ENCODE data around the gene DYNC1I1. TPM values are rescaled to one million over a fixed set of nuclear protein-coding genes. Genes with fewer than 3 reads are reported as not detected.

The DYNC1I1 gene
- total RNA-seq, 1 experiment from 2014 or later: 3.6 TPM

DNA sequence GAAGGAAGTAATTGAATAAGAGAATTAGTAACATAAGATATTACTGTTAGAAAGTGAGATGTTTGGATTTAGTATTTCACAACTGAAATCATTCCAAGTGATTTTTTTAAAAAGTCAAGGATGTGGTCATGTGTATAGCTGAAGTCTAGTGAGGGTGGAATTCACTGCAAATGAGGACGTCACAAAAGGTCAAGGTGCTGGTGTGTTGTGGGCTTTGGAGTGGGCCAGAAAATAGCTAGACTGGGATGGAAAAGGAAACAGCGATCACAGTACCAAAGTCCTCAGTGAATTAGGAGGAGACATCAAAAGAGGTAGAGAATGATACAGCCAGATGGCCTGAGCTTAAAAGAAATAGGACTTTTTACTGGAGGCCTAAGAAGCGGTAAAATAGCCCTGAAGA lies 272.8 kb downstream of the DYNC1I1 start:
- H3K27me3 ChIP-seq (replicated peaks; ENCODE audit: insufficient read depth, low read depth, low read length, poor library complexity): no peaks in the 10 kb centered on the region
- no peaks in the 10 kb centered on the region for H3K36me3 ChIP-seq (ENCODE audit: insufficient read depth, low read length, poor library complexity, severe bottlenecking)
- H3K4me3 ChIP-seq (ENCODE audit: low read depth, low read length, poor library complexity, severe bottlenecking): no peak overlapping the region
- no TSS peak for BruUV-seq (replicated peaks)
- H3K9me3 ChIP-seq (ENCODE audit: low read depth, low read length, poor library complexity, severe bottlenecking): no peaks in the 10 kb centered on the region
- intact Hi-C loops (cut with micrococcal nuclease; ENCODE audit: unreplicated experiment): no loop called here
- H3K27ac ChIP-seq (ENCODE audit: low read depth, low read length, poor library complexity, severe bottlenecking): no peak overlapping the region
- ChIA-PET POLR2A (ENCODE audit: low non-redundant PET) (no interaction called here), CTCF (no interaction called here)
- TF ChIP-seq EZH2 (IDR thresholded peaks at IDR 0.05; ENCODE audit: borderline replicate concordance, low read depth, low read length, poor library complexity, severe bottlenecking): no peak
- TF ChIP-seq, protein P1, sequence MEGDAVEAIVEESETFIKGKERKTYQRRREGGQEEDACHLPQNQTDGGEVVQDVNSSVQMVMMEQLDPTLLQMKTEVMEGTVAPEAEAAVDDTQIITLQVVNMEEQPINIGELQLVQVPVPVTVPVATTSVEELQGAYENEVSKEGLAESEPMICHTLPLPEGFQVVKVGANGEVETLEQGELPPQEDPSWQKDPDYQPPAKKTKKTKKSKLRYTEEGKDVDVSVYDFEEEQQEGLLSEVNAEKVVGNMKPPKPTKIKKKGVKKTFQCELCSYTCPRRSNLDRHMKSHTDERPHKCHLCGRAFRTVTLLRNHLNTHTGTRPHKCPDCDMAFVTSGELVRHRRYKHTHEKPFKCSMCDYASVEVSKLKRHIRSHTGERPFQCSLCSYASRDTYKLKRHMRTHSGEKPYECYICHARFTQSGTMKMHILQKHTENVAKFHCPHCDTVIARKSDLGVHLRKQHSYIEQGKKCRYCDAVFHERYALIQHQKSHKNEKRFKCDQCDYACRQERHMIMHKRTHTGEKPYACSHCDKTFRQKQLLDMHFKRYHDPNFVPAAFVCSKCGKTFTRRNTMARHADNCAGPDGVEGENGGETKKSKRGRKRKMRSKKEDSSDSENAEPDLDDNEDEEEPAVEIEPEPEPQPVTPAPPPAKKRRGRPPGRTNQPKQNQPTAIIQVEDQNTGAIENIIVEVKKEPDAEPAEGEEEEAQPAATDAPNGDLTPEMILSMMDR (conservative IDR thresholded peaks at IDR 0.05; ENCODE audit: low read depth, low read length): no peak
- H3K4me1 ChIP-seq (ENCODE audit: insufficient read depth, low read length, poor library complexity, severe bottlenecking): no peaks in the 10 kb centered on the region
- no peak for DNase-seq (ENCODE audit: low spot score)

DNA sequence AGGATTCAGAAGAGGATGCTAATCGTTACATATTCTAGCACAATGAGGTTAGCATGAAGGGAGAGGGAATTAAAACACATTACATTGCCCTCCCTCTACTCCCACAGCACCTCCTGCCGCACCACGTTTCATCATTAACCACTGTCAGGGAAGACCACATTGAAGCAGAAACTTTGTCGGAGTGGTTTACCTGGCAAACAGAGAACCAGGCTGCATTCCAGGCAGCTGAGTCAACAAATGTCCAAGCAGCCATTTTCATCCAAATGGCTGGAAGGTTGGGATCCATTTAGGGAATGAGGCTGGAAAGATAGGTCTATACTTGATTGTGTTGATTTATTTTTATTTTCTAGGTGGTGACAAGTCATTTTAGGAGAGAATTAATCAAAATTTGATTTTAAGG lies 273.6 kb downstream of the DYNC1I1 start:
- BruUV-seq (replicated peaks): no TSS peak
- Histone ChIP-seq H3K9me3 (ENCODE audit: low read depth, low read length, poor library complexity, severe bottlenecking) (no peaks in the 10 kb centered on the region), H3K27me3 (replicated peaks; ENCODE audit: insufficient read depth, low read depth, low read length, poor library complexity) (no peaks in the 10 kb centered on the region), H3K27ac (ENCODE audit: low read depth, low read length, poor library complexity, severe bottlenecking) (no peak overlapping the region), H3K4me1 (ENCODE audit: insufficient read depth, low read length, poor library complexity, severe bottlenecking) (no peaks in the 10 kb centered on the region), H3K4me3 (ENCODE audit: low read depth, low read length, poor library complexity, severe bottlenecking) (no peak overlapping the region), H3K36me3 (ENCODE audit: insufficient read depth, low read length, poor library complexity, severe bottlenecking) (no peaks in the 10 kb centered on the region)
- TF ChIP-seq, protein P1 (conservative IDR thresholded peaks at IDR 0.05; ENCODE audit: low read depth, low read length): no peak
- TF ChIP-seq EZH2 (IDR thresholded peaks at IDR 0.05; ENCODE audit: borderline replicate concordance, low read depth, low read length, poor library complexity, severe bottlenecking): no peak
- ChIA-PET CTCF (no interaction called here), POLR2A (ENCODE audit: low non-redundant PET) (no interaction called here)
- DNase-seq (ENCODE audit: low spot score): no peak
- intact Hi-C loops (cut with micrococcal nuclease; ENCODE audit: unreplicated experiment): no loop called here

DNA sequence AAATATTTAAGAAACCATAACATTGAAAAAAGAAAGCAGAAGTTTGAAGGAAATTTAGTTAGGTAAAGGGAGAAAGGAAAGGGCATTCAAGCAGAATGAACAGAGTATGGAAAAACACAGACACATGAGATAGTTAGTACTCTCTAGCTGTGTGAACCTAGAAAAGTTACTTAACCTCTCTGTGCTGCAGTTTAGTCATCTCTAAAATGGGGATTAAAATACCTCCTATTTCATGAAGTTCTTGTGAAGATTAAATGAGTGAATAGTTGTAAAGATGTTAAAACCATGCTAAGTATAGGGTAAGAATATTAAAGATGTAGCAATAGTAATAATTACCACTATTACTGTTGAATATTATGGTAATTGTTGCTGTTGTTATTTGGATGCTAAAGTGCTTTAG lies 279.9 kb downstream of the DYNC1I1 start:
- Histone ChIP-seq H3K4me1 (ENCODE audit: insufficient read depth, low read length, poor library complexity, severe bottlenecking) (no peaks in the 10 kb centered on the region), H3K36me3 (ENCODE audit: insufficient read depth, low read length, poor library complexity, severe bottlenecking) (no peaks in the 10 kb centered on the region), H3K9me3 (ENCODE audit: low read depth, low read length, poor library complexity, severe bottlenecking) (no peaks in the 10 kb centered on the region), H3K27me3 (replicated peaks; ENCODE audit: insufficient read depth, low read depth, low read length, poor library complexity) (no peaks in the 10 kb centered on the region), H3K4me3 (ENCODE audit: low read depth, low read length, poor library complexity, severe bottlenecking) (no peak overlapping the region), H3K27ac (ENCODE audit: low read depth, low read length, poor library complexity, severe bottlenecking) (no peak overlapping the region)
- CTCF ChIA-PET: no interaction called here
- DNase-seq (ENCODE audit: low spot score): no peak
- POLR2A ChIA-PET (ENCODE audit: low non-redundant PET): no interaction called here
- no TSS peak for BruUV-seq (replicated peaks)
- no peak for TF ChIP-seq EZH2 (IDR thresholded peaks at IDR 0.05; ENCODE audit: borderline replicate concordance, low read depth, low read length, poor library complexity, severe bottlenecking)
- TF ChIP-seq, protein P1 (conservative IDR thresholded peaks at IDR 0.05; ENCODE audit: low read depth, low read length): no peak
- intact Hi-C loops (cut with micrococcal nuclease; ENCODE audit: unreplicated experiment): no loop called here

Data from A673 (cell line).